ENCODE data around the gene KIF17. TPM values are rescaled to one million over a fixed set of nuclear protein-coding genes. Genes with fewer than 3 reads are reported as not detected.

Gene KIF17
- total and polyA plus RNA-seq, 2 of the 4 experiments (the other 2 are of a cell fraction): 4.5 to 5.7 TPM

- peak overlapping the region; percentile 86; the same call in 1 of the 2 replicates for H3K23ac ChIP-seq (ENCODE audit: low read depth, low read length)
- POLR2A ChIA-PET (ENCODE audit: unreplicated experiment): interaction anchor here (0.6 kb wide), 1 partner anchor 211 kb away, joined by 4 read pairs; no protein-coding TSS in a partner anchor
- H3K4me2 ChIP-seq (ENCODE audit: low read depth, low read length): peak overlapping the region; percentile 74; the same call in 1 of the 2 replicates
Measured at GRCh38 chr1:20739225-20739624, 21.4 kb upstream of the KIF17 start.

More at GRCh38 chr1:20739225-20739624, 21.4 kb upstream of the KIF17 start:
- H4K20me1 ChIP-seq (ENCODE audit: insufficient read depth, low read length): no peaks in the 10 kb centered on the region; the same call in 1 of the 2 replicates
- no CpG with 5 or more reads among the region's 2 CpGs for WGBS, 2 experiments (ENCODE audit: extremely low coverage in 2 of 2, insufficient read length in 1 of 2)
- peak overlapping the region; percentile 96 for H2BK5ac ChIP-seq (ENCODE audit: low read depth, low read length, poor library complexity, severe bottlenecking)
- CTCF ChIA-PET: no interaction called here
- peaks cover 15% of the 10 kb centered on the region for H3K9me1 ChIP-seq (ENCODE audit: insufficient read depth, low read length)
- H3K27me3 ChIP-seq (ENCODE audit: control insufficient read depth, insufficient read depth, low read length): no peaks in the 10 kb centered on the region
- H2BK20ac ChIP-seq (ENCODE audit: low read depth, low read length): peak overlapping the region; percentile 63
- peaks cover 19% of the 10 kb centered on the region for H3K36me3 ChIP-seq (ENCODE audit: control insufficient read depth, insufficient read depth, low read length)
- intact Hi-C loops (cut with micrococcal nuclease): loop anchor here (2.0 kb wide), 1 partner anchor 40 kb away; no protein-coding TSS in a partner anchor
- H3K4ac ChIP-seq (ENCODE audit: low read depth, low read length): peak overlapping the region; percentile 90
- peak; percentile 86 for DNase-seq
- peak overlapping the region; percentile 80 for H3K14ac ChIP-seq (replicated peaks; ENCODE audit: low read depth, low read length)
- peak; percentile 81 for ATAC-seq (ENCODE audit: low read depth)
- peak overlapping the region; percentile 28; the same call in 1 of the 2 replicates for H3K9ac ChIP-seq (ENCODE audit: low read depth, low read length)
- H3K79me1 ChIP-seq (ENCODE audit: low read depth in 1 of 2, low read length in 2 of 2): peaks cover 18 to 43% of the 10 kb centered on the region in 2 experiments
- no peak overlapping the region for H2AK9ac ChIP-seq (replicated peaks; ENCODE audit: low read depth, low read length, poor library complexity)
- peak overlapping the region; percentile 93 for H3K27ac ChIP-seq (ENCODE audit: insufficient read depth, low read length)
- peak overlapping the region; percentile 63; the same call in 1 of the 2 replicates for H3K56ac ChIP-seq (ENCODE audit: extremely low read depth, insufficient read depth, low read length)
- H2BK15ac ChIP-seq (ENCODE audit: low read depth, low read length): peak overlapping the region; percentile 88
- no peak overlapping the region; the same call in 1 of the 2 replicates for H4K5ac ChIP-seq (ENCODE audit: low read depth, low read length)
- TF ChIP-seq BHLHE40 (IDR thresholded peaks at IDR 0.05; ENCODE audit: low read depth, low read length): 0 out of 2 replicates have a peak, but pooled peaks have one; percentile 5
- TF ChIP-seq CTCF (conservative IDR thresholded peaks at IDR 0.05; ENCODE audit: low read depth, low read length): no peak
- TF ChIP-seq FOS (IDR thresholded peaks at IDR 0.05; ENCODE audit: low read depth, low read length): 0 out of 2 replicates have a peak, but pooled peaks have one; percentile 19
- TF ChIP-seq POLR2A (IDR thresholded peaks at IDR 0.05; ENCODE audit: low read depth, low read length): no peak
- TF ChIP-seq MAFK (IDR thresholded peaks at IDR 0.05; ENCODE audit: low read depth, low read length): peak; percentile 75
- TF ChIP-seq NFE2L2 (IDR thresholded peaks at IDR 0.05; ENCODE audit: low read depth, low read length): peak; percentile 81
- TF ChIP-seq CEBPB (IDR thresholded peaks at IDR 0.05; ENCODE audit: low read depth, low read length): peak; percentile 57; the same call in 1 of the 2 replicates
- BruUV-seq (replicated peaks): no TSS peak
- no peaks in the 10 kb centered on the region for H3K9me3 ChIP-seq (ENCODE audit: control insufficient read depth, insufficient read depth, low read length)
- peak overlapping the region; percentile 54; the same call in 1 of the 2 replicates for H2AK5ac ChIP-seq (ENCODE audit: low read depth, low read length)
- H2BK120ac ChIP-seq (ENCODE audit: low read depth, low read length): peak overlapping the region; percentile 81; the same call in 1 of the 2 replicates
- peaks cover 14% of the 10 kb centered on the region for H3K4me1 ChIP-seq (ENCODE audit: control insufficient read depth, insufficient read depth, low read length)
- H4K8ac ChIP-seq (ENCODE audit: low read depth in 2 of 2, low read length in 2 of 2): peak overlapping the region; percentile 69 to 93
- peak overlapping the region; percentile 88 for H4K91ac ChIP-seq (ENCODE audit: insufficient read depth, low read depth, low read length)
- H3K4me3 ChIP-seq (ENCODE audit: insufficient read depth, low read depth, low read length): no peak overlapping the region
- in situ Hi-C loops (cut with MboI; ENCODE audit: low sequenced_read_pairs): no loop called here
- H2AFZ ChIP-seq (replicated peaks; ENCODE audit: low read length, poor library complexity): no peak overlapping the region
- H3K18ac ChIP-seq (ENCODE audit: low read depth, low read length): peak overlapping the region; percentile 95; the same call in 1 of the 2 replicates
- dilution Hi-C loops (cut with HindIII; ENCODE audit: low sequenced_read_pairs, unreplicated experiment): no loop called here

Measured in IMR-90 (cell line).